HEK293 (cell line): ENCODE results near the gene NSUN6.

Experiments used
- ELK4 ChIP-seq: IDR thresholded peaks from 2 replicates; pipeline ENCODE4 v1.6.1; 2011; ENCODE audit warnings: mild to moderate bottlenecking, low read depth, low read length, borderline replicate concordance
- INSM2 ChIP-seq: fragments of 450-650 bp; formaldehyde crosslinking; IDR thresholded peaks from 2 replicates; pipeline ENCODE4 v1.5.1; 2016; ENCODE audit warnings: missing biosample characterization, missing genetic modification characterization
- KLF1 ChIP-seq: fragments of 450-650 bp; formaldehyde crosslinking; IDR thresholded peaks from 2 replicates; pipeline ENCODE4 v1.5.1; 2016; ENCODE audit warnings: missing biosample characterization, missing genetic modification characterization
- MYNN ChIP-seq: fragments of 450-650 bp; formaldehyde crosslinking; IDR thresholded peaks from 2 replicates; pipeline ENCODE4 v1.5.1; 2016; ENCODE audit warnings: missing biosample characterization, missing genetic modification characterization, borderline replicate concordance
- OVOL3 ChIP-seq: fragments of 450-650 bp; formaldehyde crosslinking; IDR thresholded peaks from 2 replicates; pipeline ENCODE4 v1.5.1; 2016; ENCODE audit warnings: missing biosample characterization, missing genetic modification characterization
- PRDM1 ChIP-seq: fragments of 450-650 bp; formaldehyde crosslinking; IDR thresholded peaks from 2 replicates; pipeline ENCODE4; 2016; ENCODE audit warnings: missing biosample characterization, missing genetic modification characterization
- SP2 ChIP-seq: fragments of 450-650 bp; formaldehyde crosslinking; IDR thresholded peaks from 2 replicates; pipeline ENCODE4 v1.5.1; 2016; ENCODE audit warnings: missing biosample characterization, missing genetic modification characterization
- TRIM28 ChIP-seq: IDR thresholded peaks from 2 replicates; pipeline ENCODE4 v1.6.1; 2011; ENCODE audit warnings: low read length, control low read depth, borderline replicate concordance
- ZBTB21 ChIP-seq: fragments of 450-650 bp; formaldehyde crosslinking; IDR thresholded peaks from 2 replicates; pipeline ENCODE4 v1.5.1; 2017; ENCODE audit warnings: missing biosample characterization, missing genetic modification characterization
- ZNF157 ChIP-seq: fragments of 450-650 bp; formaldehyde crosslinking; IDR thresholded peaks from 2 replicates; pipeline ENCODE4 v1.5.1; 2016; ENCODE audit warnings: missing biosample characterization, missing genetic modification characterization
- ZNF211 ChIP-seq: fragments of 450-650 bp; formaldehyde crosslinking; IDR thresholded peaks from 2 replicates; pipeline ENCODE4 v1.5.1; 2016; ENCODE audit warnings: low read depth, missing biosample characterization, missing genetic modification characterization
- ZNF26 ChIP-seq: fragments of 450-650 bp; formaldehyde crosslinking; IDR thresholded peaks from 2 replicates; pipeline ENCODE4 v1.5.1; 2016; ENCODE audit warnings: missing biosample characterization, missing genetic modification characterization
- ZNF350 ChIP-seq: fragments of 450-650 bp; formaldehyde crosslinking; IDR thresholded peaks from 2 replicates; pipeline ENCODE4 v1.5.0; 2017; ENCODE audit warnings: missing biosample characterization, mild to moderate bottlenecking, missing genetic modification characterization
- ZNF366 ChIP-seq: fragments of 450-650 bp; formaldehyde crosslinking; conservative IDR thresholded peaks from 2 replicates; pipeline ENCODE4 v1.5.1; 2016; ENCODE audit warnings: missing biosample characterization, missing genetic modification characterization
- ZNF391 ChIP-seq: fragments of 450-650 bp; formaldehyde crosslinking; IDR thresholded peaks from 2 replicates; pipeline ENCODE4 v1.5.1; 2016; ENCODE audit warnings: low read depth, missing biosample characterization, missing genetic modification characterization, borderline replicate concordance
- ZNF433 ChIP-seq: fragments of 450-650 bp; formaldehyde crosslinking; IDR thresholded peaks from 2 replicates; pipeline ENCODE4 v1.5.1; 2016; ENCODE audit warnings: missing biosample characterization, missing genetic modification characterization, low read depth
- ZNF488 ChIP-seq: fragments of 450-650 bp; formaldehyde crosslinking; IDR thresholded peaks from 2 replicates; pipeline ENCODE4 v1.5.1; 2016; ENCODE audit warnings: missing biosample characterization, missing genetic modification characterization
- ZNF510 ChIP-seq: fragments of 450-650 bp; formaldehyde crosslinking; IDR thresholded peaks from 2 replicates; pipeline ENCODE4 v1.5.1; 2018; ENCODE audit warnings: mild to moderate bottlenecking, missing genetic modification characterization, missing biosample characterization; ENCODE audit not compliant: insufficient replicate concordance
- ZNF596 ChIP-seq: fragments of 450-650 bp; IDR thresholded peaks from 2 replicates; pipeline ENCODE4 v1.5.0; 2018; ENCODE audit warnings: missing biosample characterization, mild to moderate bottlenecking, missing genetic modification characterization, moderate library complexity
- ZNF600 ChIP-seq: fragments of 450-650 bp; formaldehyde crosslinking; IDR thresholded peaks from 2 replicates; pipeline ENCODE4 v1.5.1; 2016; ENCODE audit warnings: missing biosample characterization, missing genetic modification characterization
- ZNF621 ChIP-seq: fragments of 450-650 bp; formaldehyde crosslinking; IDR thresholded peaks from 2 replicates; pipeline ENCODE4 v1.5.1; 2017; ENCODE audit warnings: missing biosample characterization, missing genetic modification characterization
- ZNF624 ChIP-seq: fragments of 450-650 bp; formaldehyde crosslinking; IDR thresholded peaks from 2 replicates; pipeline ENCODE4 v1.5.1; 2017; ENCODE audit warnings: missing biosample characterization, missing genetic modification characterization
- ZNF626 ChIP-seq: fragments of 450-650 bp; sonication (Bioruptor Pico); formaldehyde crosslinking; IDR thresholded peaks from 2 replicates; pipeline ENCODE4 v1.5.1; 2018; ENCODE audit warnings: missing biosample characterization, missing genetic modification characterization, inconsistent platforms
- ZNF629 ChIP-seq: fragments of 450-650 bp; formaldehyde crosslinking; IDR thresholded peaks from 2 replicates; pipeline ENCODE4 v1.5.1; 2017; ENCODE audit warnings: missing biosample characterization, missing genetic modification characterization
- ZNF792 ChIP-seq: fragments of 450-650 bp; formaldehyde crosslinking; IDR thresholded peaks from 2 replicates; pipeline ENCODE4 v1.5.1; 2016; ENCODE audit warnings: missing biosample characterization, missing genetic modification characterization
- ZSCAN16 ChIP-seq: fragments of 450-650 bp; formaldehyde crosslinking; IDR thresholded peaks from 2 replicates; pipeline ENCODE4 v1.5.1; 2016; ENCODE audit warnings: missing biosample characterization, missing genetic modification characterization
- ZXDB ChIP-seq: fragments of 450-650 bp; formaldehyde crosslinking; IDR thresholded peaks from 2 replicates; pipeline ENCODE4 v1.5.1; 2016; ENCODE audit warnings: missing biosample characterization, missing genetic modification characterization
- TF ChIP-seq, protein P1 (sequence below): fragments of 450-650 bp; formaldehyde crosslinking; IDR thresholded peaks from 2 replicates; pipeline ENCODE4 v1.5.1; 2016; ENCODE audit warnings: missing biosample characterization, missing genetic modification characterization
- TF ChIP-seq, protein P2 (sequence below): fragments of 450-650 bp; formaldehyde crosslinking; IDR thresholded peaks from 2 replicates; pipeline ENCODE4 v1.5.1; 2017; ENCODE audit warnings: missing biosample characterization, missing genetic modification characterization
- TF ChIP-seq, protein P3 (sequence below): fragments of 450-650 bp; IDR thresholded peaks from 2 replicates; pipeline ENCODE4 v1.5.1; 2018; ENCODE audit warnings: missing biosample characterization, mild to moderate bottlenecking, missing genetic modification characterization
- TF ChIP-seq, protein P4 (sequence below): fragments of 450-650 bp; formaldehyde crosslinking; optimal IDR thresholded peaks from 2 replicates; pipeline ENCODE3; 2016; ENCODE audit warnings: missing biosample characterization, mild to moderate bottlenecking, missing genetic modification characterization

Gene NSUN6

GRCh38 chr10:18610517-18610916 is 40.9 kb downstream of the NSUN6 start (continued):
- TF ChIP-seq ZNF624 (tag by site-specific recombination), result no peak
- peak; percentile 83 for TF ChIP-seq PRDM1 (tag by site-specific recombination)
- TF ChIP-seq INSM2, result peak; percentile 77
- peak; percentile 62 for TF ChIP-seq ZXDB (tag by site-specific recombination)
- TF ChIP-seq ZNF600 (tag by site-specific recombination), result peak; percentile 68; the same call in 1 of the 2 replicates
- TF ChIP-seq, protein P1, sequence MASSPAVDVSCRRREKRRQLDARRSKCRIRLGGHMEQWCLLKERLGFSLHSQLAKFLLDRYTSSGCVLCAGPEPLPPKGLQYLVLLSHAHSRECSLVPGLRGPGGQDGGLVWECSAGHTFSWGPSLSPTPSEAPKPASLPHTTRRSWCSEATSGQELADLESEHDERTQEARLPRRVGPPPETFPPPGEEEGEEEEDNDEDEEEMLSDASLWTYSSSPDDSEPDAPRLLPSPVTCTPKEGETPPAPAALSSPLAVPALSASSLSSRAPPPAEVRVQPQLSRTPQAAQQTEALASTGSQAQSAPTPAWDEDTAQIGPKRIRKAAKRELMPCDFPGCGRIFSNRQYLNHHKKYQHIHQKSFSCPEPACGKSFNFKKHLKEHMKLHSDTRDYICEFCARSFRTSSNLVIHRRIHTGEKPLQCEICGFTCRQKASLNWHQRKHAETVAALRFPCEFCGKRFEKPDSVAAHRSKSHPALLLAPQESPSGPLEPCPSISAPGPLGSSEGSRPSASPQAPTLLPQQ (tag by site-specific recombination), result 0 out of 2 replicates have a peak, but pooled peaks have one; percentile 13
- no peak for TF ChIP-seq ZSCAN16 (tag by site-specific recombination)
- no peak for TF ChIP-seq OVOL3 (tag by site-specific recombination)
- no peak for TF ChIP-seq ZNF157 (tag by site-specific recombination)
- TF ChIP-seq ZNF211 (tag by site-specific recombination), result no peak
- TF ChIP-seq ZNF596 (tag by site-specific recombination), result no peak
- TF ChIP-seq ZNF626 (tag by site-specific recombination), result no peak
- TF ChIP-seq, protein P2, sequence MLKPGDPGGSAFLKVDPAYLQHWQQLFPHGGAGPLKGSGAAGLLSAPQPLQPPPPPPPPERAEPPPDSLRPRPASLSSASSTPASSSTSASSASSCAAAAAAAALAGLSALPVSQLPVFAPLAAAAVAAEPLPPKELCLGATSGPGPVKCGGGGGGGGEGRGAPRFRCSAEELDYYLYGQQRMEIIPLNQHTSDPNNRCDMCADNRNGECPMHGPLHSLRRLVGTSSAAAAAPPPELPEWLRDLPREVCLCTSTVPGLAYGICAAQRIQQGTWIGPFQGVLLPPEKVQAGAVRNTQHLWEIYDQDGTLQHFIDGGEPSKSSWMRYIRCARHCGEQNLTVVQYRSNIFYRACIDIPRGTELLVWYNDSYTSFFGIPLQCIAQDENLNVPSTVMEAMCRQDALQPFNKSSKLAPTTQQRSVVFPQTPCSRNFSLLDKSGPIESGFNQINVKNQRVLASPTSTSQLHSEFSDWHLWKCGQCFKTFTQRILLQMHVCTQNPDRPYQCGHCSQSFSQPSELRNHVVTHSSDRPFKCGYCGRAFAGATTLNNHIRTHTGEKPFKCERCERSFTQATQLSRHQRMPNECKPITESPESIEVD (tag by site-specific recombination), result no peak
- no peak for TF ChIP-seq ZNF26
- peak; percentile 93 for TF ChIP-seq ZNF629 (tag by site-specific recombination)
- TF ChIP-seq ZNF510 (tag by site-specific recombination), result no peak
- peak; percentile 67; the same call in 1 of the 2 replicates for TF ChIP-seq TRIM28
- no peak for TF ChIP-seq ZNF792 (tag by site-specific recombination)
- peak; percentile 77 for TF ChIP-seq ZNF366 (tag by site-specific recombination)
- TF ChIP-seq KLF1 (tag by site-specific recombination), result no peak
- no peak for TF ChIP-seq ELK4
- TF ChIP-seq ZNF488, result no peak
- TF ChIP-seq, protein P3, sequence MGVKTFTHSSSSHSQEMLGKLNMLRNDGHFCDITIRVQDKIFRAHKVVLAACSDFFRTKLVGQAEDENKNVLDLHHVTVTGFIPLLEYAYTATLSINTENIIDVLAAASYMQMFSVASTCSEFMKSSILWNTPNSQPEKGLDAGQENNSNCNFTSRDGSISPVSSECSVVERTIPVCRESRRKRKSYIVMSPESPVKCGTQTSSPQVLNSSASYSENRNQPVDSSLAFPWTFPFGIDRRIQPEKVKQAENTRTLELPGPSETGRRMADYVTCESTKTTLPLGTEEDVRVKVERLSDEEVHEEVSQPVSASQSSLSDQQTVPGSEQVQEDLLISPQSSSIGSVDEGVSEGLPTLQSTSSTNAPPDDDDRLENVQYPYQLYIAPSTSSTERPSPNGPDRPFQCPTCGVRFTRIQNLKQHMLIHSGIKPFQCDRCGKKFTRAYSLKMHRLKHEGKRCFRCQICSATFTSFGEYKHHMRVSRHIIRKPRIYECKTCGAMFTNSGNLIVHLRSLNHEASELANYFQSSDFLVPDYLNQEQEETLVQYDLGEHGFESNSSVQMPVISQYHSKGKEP (tag by site-specific recombination), result no peak
- TF ChIP-seq ZBTB21 (tag by site-specific recombination), result peak; percentile 77
- no peak for TF ChIP-seq ZNF350
- no peak for TF ChIP-seq ZNF433
- no peak for TF ChIP-seq ZNF391 (tag by site-specific recombination)
- no peak for TF ChIP-seq MYNN (tag by site-specific recombination)
- TF ChIP-seq, protein P4, sequence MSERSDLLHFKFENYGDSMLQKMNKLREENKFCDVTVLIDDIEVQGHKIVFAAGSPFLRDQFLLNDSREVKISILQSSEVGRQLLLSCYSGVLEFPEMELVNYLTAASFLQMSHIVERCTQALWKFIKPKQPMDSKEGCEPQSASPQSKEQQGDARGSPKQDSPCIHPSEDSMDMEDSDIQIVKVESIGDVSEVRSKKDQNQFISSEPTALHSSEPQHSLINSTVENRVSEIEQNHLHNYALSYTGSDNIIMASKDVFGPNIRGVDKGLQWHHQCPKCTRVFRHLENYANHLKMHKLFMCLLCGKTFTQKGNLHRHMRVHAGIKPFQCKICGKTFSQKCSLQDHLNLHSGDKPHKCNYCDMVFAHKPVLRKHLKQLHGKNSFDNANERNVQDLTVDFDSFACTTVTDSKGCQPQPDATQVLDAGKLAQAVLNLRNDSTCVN (tag by site-specific recombination), result no peak
- TF ChIP-seq SP2 (tag by site-specific recombination), result no peak
- TF ChIP-seq ZNF621 (tag by site-specific recombination), result no peak
